Muscle of arm (tissue), 12 donors: ENCODE measurements around the gene ADPRM. TPM values are rescaled to one million over a fixed set of nuclear protein-coding genes. Genes with fewer than 3 reads are reported as not detected.
"Not testable (repeated sequence)": the region's sequence is repeated elsewhere in the genome, so short reads cannot be mapped to it uniquely, and the experiment has no call there.

Source experiments
- DNase-seq: peaks from one replicate; pipeline ENCODE4 v3.0.0-alpha.2; 2013
- polyA plus RNA-seq, 12 donors: library from polyadenylated mRNA; unstranded; fragments of 120-200 nt; gene quantifications; one replicate each; pipeline ENCODE4 v1.2.1, GENCODE V29; 2013; ENCODE audit not compliant: insufficient read length in 12 of 12

ADPRM gene
- polyA plus RNA-seq, 12 donors = 14.1 to 24.5 (median 18.3) TPM; not detected in 1

DNA sequence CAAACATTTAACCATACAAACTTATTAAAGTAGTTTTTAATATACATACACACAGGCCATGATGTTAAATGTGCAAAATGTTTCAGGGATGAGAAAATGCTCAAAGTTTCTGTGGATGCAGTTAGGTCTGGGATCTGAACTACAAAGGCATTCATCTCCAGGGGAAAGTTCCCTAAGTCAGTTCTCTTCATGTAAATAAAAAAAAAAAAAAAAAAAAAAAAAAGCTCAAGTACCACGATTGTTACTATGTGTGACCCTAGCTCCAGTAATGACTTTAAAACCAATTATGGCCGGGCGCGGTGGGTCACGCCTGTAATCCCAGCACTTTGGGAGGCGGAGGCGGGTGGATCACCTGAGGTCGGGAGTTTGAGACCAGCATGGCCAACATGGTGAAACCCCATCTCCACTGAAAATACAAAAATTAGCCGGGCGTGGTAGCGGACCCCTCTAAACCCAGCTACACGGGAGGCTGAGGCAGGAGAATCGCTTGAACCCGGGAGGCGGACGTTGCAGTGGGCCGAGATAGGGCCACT lies 1.5 kb upstream of the ADPRM start:
- not testable (repeated sequence) for DNase-seq

DNA sequence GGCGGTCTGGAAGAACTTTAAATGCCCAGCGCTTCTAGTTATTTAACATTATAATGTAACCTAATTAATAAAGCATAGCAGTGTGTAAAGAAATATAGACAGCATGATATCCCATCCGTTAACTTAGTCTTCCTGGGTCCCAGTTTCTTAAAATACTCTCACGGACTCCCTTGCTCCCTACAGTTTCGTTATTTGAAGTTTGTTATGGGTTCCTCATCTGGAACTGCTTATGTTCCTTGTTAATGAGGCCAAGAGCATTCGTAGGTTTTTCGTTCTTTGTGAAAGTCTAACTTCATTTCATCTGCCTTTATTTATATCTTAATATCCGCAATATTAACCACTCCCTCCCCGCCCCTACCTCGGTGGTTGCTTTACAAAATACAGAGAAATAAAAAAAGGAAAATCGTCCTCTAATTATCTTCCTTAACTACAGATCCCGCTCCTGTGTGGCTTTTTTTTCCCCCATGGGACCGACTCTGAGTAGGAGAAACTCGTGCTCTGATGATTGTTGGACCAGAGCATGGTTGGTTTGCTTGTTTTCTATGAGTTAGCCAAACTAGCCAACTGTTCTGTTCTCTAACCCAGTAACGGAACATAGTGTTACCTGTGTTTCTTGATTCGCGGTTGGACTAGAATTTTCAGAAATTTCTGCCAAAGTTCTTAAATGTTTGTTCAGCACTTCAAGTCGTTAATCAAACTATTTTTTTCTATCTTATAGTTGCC lies 863 bp downstream of the ADPRM start:
- peak; percentile 10 for DNase-seq

DNA sequence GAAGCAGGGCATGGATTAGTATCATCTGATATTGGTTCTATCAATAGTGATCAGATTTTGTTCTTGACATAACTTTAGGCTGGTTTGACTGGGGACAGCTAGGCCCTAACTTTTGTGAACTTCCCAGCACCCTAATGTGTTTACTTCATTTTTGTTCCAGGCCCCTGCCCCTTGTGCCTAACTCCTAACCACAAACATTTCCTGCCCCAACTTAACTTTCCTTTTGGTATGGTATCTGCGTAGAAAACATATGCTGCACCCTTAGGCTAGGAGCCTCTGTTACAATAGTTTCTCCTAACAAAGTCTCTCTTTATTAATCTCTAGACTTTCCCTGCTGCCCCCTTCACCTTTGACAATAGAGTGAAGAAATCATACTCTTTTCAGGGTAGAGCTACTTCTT lies 2.5 kb downstream of the ADPRM start:
- no peak for DNase-seq

DNA sequence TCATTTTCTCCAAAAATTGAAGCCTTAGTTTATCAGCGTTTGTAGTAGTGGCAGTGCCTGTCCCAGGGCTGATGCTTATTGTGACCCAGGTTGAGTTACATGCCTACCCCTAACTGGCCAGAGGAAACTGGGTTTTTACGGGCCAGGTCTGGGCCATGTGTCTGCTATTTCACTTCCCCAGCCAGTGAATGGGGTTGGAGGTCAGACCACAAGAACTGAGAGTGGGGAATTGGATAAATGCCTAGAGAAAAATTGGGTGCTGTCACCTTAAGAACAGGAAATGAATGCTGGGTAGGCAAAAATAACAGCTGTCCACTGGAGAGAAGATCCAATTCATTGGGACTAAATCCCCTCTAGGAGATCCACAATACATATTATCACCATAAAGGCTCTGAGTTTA lies 5.2 kb downstream of the ADPRM start:
- no peak for DNase-seq

DNA sequence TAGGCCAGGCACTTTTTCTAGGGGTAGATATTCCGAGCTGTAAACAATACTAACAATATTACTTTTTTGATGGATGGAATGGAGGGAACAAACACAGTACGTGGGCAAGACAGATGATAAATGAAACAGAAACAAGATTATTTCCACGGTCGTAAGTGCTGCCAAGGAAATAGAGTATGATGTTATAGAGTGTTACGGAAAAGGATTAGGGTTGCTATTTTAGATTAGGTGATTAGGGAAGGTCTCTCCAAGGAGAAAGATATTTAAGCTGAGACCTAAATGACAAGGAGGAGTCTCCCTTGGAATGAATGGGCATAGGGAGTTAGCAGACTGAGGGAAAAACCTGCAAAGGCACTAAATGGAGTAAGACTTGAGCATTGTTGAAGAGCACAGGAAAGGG lies 8.3 kb downstream of the ADPRM start:
- DNase-seq = no peak

DNA sequence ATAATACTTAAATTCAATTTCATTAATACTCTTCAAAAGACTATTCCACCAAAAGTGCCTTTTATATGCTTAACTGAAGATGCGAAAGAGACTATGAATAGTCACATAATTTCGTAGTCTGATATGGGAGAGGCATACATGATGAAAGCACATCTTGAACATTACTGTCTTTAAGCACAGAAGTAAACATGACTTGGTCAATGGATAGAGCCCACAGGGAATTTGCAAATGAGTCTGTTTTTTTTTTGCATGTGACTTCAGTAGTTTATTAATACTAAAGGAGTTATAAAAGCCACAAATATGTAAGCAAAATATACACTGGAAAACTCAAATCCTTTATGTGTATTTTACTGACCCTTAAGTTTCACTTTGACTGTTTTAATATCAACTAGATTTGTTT lies 15.9 kb downstream of the ADPRM start:
- DNase-seq = no peak

DNA sequence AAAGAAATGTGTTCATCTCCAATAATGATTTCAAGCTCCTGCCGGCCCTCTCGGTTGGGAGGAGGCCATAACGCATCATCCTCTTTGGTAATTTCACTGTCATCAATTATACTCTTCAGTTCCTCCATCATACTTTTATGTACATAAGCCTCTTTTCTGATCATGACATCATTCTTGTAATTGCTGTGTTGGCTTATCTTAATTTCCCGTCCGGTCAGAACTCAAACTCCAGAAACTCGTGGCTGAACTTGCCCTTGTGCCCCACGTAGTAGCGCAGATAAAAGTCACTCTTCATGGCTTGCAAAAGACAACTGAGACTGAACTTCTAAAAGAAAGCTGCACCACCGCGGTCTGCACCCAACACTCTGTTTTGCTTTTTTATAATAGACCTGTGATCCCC lies 18.8 kb downstream of the ADPRM start:
- DNase-seq = no peak

DNA sequence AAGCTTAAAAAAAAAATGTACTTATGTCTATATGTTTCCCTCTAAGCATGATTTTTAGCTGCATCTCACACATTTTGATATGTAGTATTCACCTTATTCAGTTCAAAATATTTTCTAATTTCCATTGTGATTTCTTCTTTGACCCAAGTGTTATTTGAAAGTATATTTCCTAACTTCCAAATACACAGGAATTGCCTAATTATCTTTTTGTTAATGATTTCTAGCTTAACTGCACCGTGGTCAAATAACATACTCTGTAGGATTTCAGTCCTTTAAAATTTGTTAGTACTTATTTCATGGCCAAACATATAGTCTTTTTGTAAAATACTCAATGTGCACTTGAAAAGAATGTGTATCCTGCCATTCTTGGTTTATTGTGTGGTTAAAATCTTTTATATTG lies 21.2 kb downstream of the ADPRM start:
- DNase-seq = no peak

DNA sequence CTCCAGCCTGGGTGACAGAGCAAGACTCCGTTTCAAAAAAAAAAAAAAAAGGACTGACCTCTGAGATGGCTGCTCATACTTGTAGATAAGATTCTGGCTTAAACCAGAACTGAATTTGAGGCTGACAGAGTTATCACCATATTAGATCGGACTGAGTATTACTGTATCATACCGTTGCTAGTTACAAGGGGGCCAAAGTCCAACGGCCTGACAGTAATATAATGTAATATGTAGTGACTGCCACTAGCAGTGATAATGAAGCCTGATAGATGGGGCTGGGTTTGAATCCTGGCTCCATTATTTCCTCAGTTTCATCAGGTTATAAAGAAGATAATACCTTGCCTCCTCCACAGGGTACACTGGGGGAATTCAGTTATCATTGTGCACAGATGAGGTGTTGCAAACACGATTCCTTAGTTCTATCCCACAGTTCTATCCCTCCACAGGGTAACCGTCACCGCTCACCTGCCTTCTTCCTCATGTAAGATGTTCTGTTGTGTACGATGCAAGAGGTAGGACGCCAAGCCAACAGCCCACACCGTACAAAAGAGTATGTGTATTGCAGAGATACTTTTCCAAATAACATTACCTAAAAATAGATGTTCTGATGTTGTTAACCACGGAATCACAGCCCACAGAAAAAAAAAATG lies 27.3 kb downstream of the ADPRM start:
- DNase-seq = no peak

DNA sequence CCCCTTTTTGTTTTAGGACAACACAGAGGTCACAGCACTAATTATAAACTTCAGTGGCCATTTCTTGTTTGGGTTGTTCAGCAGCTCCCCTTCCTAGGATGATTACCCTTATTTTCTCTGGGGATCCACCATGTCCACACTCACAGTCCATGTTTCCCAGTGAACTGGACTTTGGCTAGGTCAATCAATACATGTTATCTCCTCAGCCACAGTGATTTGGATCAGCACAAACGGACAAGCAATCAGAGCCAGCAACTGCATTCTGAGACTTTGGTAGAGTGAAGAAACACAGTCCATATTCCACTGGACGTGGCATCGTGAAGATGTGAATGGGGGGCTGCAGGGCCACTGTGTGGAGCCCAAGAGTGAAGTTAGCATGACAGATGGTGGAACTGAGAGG lies 27.9 kb downstream of the ADPRM start:
- DNase-seq = no peak

DNA sequence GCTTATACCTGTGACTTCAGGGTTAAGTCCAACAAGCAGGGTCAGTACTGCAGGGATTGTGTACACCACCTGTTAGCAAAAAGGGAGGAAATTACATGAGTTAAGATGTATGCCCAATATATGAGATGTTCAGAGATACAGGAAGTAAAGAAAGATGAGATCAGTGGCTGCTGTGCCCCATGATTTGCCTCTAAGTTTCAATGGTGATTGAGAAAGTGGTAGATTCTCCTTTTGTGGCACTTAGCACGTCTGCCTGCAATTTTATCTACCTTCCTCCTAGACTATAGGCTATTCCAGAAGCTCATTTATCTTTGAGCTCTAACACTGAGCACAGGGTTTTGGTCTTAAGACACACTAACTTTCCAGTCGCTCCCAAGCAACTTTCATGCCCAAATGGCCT lies 28.8 kb downstream of the ADPRM start:
- no peak for DNase-seq

DNA sequence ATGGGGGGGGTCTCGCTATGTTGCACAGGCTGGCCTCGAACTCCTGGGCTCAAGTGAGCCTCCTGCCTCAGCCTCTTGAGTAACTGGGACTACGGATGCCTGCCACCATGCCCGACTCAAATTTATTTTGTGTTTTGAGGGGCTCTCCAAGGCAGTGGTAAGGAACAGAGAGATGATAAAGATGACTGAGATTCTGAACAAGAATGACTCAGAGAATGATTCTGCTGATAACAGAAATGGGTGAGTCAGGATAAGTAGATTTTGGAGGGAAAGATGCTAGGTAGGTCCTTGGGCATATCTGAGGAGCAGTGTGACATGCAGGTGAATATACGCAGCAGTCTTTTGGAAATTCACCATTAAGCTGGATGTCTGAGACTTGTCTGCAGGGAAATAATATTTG lies 29.8 kb downstream of the ADPRM start:
- no peak for DNase-seq

DNA sequence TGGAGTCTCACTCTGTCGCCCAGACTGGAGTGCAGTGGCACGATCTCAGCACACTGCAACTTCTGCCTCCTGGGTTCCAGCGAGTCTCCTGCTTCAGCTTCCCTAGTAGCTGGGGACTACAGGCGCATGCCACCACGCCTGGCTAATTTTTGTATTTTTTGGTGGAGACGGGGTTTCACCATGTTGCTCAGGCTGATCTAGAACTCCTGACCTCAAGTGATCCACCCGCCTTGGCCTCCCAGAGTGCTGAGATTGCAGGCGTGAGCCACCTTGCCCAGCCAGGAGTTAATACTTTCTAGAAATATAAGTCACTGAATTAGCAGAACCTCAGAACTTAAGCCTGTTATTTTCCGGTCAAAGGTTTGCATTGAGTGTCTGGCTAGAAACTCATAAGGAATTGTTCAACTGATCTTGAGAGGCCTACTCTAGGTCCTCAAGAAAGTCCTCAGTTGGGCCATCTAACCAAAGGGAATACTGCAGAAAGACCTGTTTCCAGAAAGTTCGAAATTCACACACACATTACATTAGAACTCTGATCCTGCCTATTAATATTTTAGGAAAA lies 31.0 kb downstream of the ADPRM start:
- no peak for DNase-seq

DNA sequence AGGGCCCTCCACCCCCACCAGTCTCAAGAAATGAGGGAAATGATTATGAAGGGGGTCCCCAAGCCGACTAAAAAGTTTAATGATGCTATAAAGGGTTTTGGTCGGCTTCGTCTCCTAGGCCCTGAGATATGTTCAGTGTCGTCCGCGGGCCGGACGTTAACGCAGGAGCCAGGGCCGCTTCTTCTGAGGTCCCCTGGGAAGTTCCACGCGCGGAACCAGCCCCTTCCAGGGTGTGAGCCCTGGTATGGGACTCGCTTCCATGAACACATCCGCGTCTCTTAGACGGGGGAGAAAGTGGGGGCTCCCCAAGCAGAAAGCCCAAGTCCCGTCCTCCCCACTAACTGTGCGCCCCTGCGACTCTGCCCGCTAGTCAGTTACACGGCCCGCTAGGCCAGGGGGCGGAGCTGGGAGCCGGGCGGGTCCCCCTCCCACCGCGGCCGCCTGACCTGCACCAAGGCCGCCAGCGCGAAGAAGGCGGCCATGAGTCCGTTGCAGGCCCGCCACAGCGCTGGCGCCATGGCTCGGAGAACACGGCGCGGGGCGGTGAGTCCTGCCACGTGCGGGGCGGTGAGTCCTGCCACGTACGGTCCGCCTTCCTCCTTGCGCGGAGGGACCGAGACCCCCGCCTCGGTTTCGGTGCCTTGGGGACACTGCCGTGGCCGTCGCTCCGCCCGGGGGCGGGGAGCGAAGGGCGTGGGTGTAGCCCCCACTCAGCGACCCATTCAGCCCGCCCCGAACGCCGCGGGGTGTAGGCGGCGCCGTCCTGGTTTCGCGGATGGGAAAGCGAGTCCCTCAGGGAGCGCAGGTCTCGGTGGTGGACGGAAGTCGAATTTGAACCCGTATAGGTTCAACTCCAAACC lies 32.2 kb downstream of the ADPRM start, which contains the start of gene TMEM220:
Gene TMEM220 (minus strand): TSS at position 690 of the 860 bp plus-strand sequence. CDS start 172 bp downstream, at position 518.
- peak; percentile 86 for DNase-seq

DNA sequence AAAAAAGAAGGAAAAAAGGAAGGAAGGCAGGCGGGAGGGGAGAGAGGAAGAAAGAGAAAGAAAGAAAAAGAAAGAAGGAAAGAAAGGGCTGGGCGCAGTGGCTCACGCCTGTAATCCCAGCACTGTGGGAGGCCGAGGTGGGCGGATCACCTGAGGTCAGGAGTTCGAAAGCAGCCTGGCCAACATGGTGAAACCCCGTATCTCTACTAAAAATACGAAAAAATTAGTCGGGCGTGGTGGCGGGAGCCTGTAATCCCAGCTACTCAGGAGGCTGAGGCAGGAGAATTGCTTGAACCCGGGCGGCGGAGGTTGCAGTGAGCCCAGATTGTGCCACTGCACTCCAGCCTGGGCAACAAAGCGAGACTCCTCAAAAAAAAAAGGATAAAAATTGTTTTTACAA lies 32.9 kb downstream of the ADPRM start:
- DNase-seq = not testable (repeated sequence)

DNA sequence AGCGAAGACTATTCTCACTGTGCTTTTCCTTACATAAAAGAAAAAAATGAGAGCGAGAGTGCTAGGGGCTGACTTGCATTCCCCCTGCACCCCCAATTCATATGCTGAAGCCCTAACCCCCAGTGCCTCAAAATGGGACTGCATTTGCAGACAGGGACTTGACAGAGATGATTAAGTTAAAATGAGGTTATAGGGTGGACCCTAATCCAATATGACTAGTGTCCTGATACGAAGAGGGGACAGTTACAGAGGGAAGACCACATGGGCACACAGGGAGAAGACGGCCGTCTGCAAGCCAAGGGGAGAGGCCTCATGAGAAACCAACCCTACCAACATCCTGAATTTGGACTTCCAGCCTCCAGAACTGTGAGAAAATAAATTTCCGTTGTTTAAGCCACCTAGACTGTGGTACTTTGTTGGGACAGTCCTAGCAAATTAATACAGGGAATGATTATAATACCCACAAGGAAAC lies 34.0 kb downstream of the ADPRM start:
- DNase-seq = no peak

DNA sequence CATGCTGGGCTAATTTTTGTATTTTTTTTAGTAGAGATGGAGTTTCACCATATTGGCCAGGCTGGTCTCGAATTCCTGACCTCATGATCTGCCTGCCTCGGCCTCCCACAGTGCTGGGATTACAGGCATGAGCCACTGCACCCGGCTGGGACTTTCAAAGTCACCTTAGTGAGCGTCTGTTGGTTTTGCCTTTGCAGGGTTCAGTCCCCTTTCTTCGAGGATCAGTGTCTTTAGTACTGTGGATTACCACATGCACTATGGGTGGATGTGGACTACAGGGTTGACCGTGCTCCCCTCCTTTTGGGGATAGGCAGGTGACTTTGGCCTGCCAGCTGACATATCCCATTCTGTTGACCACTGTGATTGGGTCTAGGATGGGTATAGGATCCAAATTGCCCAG lies 34.7 kb downstream of the ADPRM start:
- not testable (repeated sequence) for DNase-seq

DNA sequence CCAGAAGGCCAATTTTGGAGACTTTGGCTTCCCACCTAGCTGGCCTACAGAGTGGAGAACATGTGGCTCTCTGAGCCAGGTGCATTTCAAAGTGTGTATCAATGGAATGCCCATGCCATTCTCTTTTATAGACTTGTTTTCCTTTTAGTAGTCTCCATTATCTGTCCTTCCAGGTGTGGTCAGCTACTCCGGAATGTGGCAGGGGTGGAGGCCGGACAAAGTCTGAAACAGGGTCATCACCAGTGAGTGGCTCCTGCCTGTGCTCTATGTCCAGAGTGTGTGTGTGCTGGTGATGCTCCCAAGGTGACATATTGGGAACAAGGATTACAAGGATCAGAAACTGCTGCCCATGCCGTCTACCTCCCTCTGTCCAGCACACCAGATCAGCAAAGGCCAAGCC lies 36.3 kb downstream of the ADPRM start:
- DNase-seq = no peak

DNA sequence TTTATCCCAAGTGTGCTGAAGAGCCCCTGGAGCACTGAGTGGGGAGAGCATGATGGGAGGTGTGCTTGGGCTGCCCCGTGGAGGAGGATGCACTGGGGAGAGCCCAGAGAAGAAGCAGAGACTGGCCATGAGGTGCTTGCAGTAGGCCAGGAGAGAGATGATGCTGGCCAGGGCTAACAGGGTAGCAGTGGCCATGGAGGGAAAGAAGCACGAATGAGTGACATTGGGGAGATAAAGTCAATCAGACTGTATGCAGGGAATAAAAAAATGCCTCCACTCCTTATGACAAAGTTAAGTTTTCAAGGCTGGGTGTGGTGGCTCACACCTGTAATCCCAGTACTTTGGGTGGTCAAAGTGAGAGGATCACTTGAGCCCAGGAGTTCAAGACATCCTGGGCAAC lies 37.9 kb downstream of the ADPRM start:
- no peak for DNase-seq

DNA sequence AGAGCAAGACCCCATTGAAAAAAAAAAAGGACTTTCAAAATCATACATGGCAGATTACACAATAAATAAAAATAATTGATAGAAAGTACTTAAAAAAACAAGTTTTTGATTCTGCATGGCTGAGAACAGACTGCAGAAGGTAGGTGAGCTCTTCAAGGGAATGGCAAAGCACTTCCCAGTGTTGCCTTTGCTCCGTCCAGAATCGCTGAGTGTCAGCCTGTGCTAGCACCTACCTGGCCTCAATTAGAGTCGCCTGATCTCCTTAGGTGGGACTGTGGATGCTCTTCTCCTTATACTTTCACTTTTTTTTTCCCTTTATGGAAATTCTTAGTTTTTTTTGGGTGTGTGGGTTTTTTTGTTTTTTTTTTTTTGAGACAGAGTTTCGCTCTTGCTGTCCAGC lies 38.4 kb downstream of the ADPRM start:
- DNase-seq = no peak

DNA sequence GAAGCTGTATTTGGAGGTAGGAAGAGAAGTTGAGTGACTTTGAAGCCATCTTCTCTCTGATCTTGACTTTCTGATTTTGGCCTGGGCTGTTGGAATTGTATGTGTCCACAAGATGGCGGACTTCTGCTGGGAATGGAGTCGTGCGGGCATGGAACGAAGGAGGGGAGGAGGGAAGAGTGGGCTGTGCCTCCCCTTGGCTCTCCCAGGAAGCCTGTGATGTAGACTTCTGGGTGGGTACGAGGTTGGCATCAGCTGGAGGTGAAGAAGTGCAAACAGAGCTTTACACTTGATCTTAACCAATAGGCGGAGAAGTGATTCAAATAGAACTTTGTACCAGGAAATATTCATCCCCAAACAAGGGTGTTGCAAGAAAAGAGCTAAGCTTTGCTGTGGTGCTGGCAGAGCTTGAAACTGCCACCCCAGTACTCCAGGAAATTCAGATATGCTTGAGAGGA lies 39.8 kb downstream of the ADPRM start:
- peak; percentile 68 for DNase-seq

DNA sequence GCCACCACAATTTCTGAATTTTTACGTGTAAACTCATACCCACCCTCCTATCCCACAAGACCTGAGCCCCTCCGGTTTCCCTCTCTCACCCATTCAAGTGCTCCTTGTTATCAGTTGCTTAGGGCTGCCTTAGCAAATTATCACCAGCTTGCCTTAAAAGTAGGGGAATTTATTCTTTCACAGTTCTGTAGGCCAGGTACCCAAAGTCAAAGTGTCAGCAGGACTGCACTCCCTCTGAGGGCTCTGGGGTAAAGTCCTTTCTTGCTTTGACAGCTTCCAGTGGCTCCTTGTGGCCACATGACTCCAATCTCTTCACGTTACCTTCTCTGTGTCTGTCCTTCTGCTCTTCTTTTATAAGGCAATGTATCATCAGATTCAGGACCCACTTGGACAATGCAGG lies 40.3 kb downstream of the ADPRM start:
- no peak for DNase-seq
